MM.1S (cell line): ENCODE measurements around the gene F11.
"Not testable (repeated sequence)": the region's sequence is repeated elsewhere in the genome, so short reads cannot be mapped to it uniquely, and the experiment has no call there.

Source experiments
- CTCF ChIP-seq: fragments of 300-600 bp; sonication (generic); IDR thresholded peaks from 2 replicates; pipeline ENCODE4 v1.5.1; 2016; ENCODE audit warnings: antibody characterized with exemption, low read length, mixed read lengths
- EZH2 ChIP-seq: fragments of 300-600 bp; sonication (generic); optimal IDR thresholded peaks from 2 replicates; pipeline ENCODE3; 2017; ENCODE audit warnings: low read depth, mild to moderate bottlenecking, antibody characterized with exemption, low read length, mixed read lengths
- EZH2phosphoT487 ChIP-seq: fragments of 300-600 bp; sonication (generic); IDR thresholded peaks from 2 replicates; pipeline ENCODE4 v1.6.1; 2018; ENCODE audit warnings: antibody characterized with exemption, low read length

GRCh38 chr4:186324660-186325059 lies 58.7 kb downstream of the F11 start:
- not testable (repeated sequence) for TF ChIP-seq CTCF, EZH2, EZH2phosphoT487
